NT2/D1 (cell line): ENCODE measurements around the gene ASCC2.

Experiments used
- DNase-seq: peaks from one replicate; pipeline ENCODE4 v3.0.0-alpha.2; 2011; ENCODE audit warnings: low read depth, low spot score
- H3K27me3 ChIP-seq: 2 replicates; pipeline ENCODE4 v1.6.0; 2011; ENCODE audit warnings: mild to moderate bottlenecking; ENCODE audit not compliant: insufficient read length, insufficient read depth
- H3K36me3 ChIP-seq: 2 replicates; pipeline ENCODE4 v1.6.1; 2011; ENCODE audit warnings: mild to moderate bottlenecking, low read length, mixed read lengths; ENCODE audit not compliant: insufficient read depth, insufficient read length
- H3K4me1 ChIP-seq: 2 replicates; pipeline ENCODE4 v1.5.1; 2011; ENCODE audit not compliant: insufficient read depth, insufficient read length
- H3K4me3 ChIP-seq: 2 replicates; pipeline ENCODE4 v1.5.1; 2011; ENCODE audit warnings: low read depth; ENCODE audit not compliant: insufficient read length
- H3K9ac ChIP-seq: 2 replicates; pipeline ENCODE4 v1.6.0; 2011; ENCODE audit warnings: low read depth; ENCODE audit not compliant: insufficient read length
- H3K9me3 ChIP-seq: 2 replicates; pipeline ENCODE4 v1.5.1; 2011; ENCODE audit warnings: mild to moderate bottlenecking, low read length; ENCODE audit not compliant: insufficient read depth
- SUZ12 ChIP-seq: IDR thresholded peaks from 2 replicates; pipeline ENCODE4 v1.6.1; 2011; ENCODE audit not compliant: insufficient read length, insufficient read depth; ENCODE audit errors: extremely low read depth
- YY1 ChIP-seq: IDR thresholded peaks from 2 replicates; pipeline ENCODE4 v1.6.1; 2011; ENCODE audit not compliant: insufficient read length, insufficient read depth
- ZNF274 ChIP-seq: IDR thresholded peaks from 2 replicates; pipeline ENCODE4 v1.6.1; 2011; ENCODE audit warnings: mild to moderate bottlenecking, low read depth, low read length

ASCC2 gene

DNA sequence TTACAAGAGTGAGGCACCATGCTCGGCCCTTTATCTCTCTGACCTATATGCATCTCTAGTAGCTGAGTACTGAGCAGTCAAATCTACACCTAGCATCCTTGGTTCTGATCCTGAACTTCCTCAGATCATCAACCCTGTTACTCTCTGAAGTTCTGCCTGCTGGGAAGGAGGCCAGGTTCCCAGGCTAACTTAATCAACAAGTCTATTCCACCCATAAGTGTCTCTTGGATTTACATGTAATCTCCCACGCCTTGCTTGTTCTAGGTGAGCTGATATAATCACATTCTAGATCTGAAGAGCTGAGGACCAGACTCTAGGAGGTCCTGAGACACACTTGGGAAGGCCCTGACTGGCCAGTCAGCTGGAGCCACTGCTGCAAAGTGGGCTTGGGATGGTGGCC lies 96.1 kb downstream of the ASCC2 start:
- H3K36me3 ChIP-seq: peaks cover 6% of the 10 kb centered on the region
- no peak for TF ChIP-seq SUZ12
- no peak for TF ChIP-seq YY1
- no peak for TF ChIP-seq ZNF274
- no peaks in the 10 kb centered on the region for H3K9me3 ChIP-seq
- no peak overlapping the region for H3K4me3 ChIP-seq
- H3K4me1 ChIP-seq: peaks cover 9% of the 10 kb centered on the region
- H3K9ac ChIP-seq: no peak overlapping the region
- no peak for DNase-seq
- no peaks in the 10 kb centered on the region for H3K27me3 ChIP-seq

DNA sequence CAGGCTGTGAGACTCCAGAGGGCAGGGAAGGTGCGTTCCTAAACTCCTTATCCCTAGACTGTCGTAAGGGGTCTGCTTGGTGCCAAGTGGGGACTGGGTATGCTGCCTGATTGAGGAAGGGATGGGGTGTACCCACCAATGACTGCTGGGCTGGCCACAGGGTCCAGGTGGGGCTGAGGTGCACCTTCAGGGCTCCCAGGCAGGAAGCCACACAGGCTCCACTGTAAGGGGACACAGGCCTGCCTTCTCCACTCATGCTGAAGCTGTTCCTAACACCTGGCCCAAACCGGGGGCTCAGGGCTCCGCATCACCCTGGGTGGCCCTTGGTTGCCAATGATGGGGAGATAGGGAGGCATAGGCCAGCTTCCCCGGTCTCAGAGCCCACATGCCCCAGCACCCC lies 97.9 kb downstream of the ASCC2 start:
- H3K27me3 ChIP-seq: no peaks in the 10 kb centered on the region

DNA sequence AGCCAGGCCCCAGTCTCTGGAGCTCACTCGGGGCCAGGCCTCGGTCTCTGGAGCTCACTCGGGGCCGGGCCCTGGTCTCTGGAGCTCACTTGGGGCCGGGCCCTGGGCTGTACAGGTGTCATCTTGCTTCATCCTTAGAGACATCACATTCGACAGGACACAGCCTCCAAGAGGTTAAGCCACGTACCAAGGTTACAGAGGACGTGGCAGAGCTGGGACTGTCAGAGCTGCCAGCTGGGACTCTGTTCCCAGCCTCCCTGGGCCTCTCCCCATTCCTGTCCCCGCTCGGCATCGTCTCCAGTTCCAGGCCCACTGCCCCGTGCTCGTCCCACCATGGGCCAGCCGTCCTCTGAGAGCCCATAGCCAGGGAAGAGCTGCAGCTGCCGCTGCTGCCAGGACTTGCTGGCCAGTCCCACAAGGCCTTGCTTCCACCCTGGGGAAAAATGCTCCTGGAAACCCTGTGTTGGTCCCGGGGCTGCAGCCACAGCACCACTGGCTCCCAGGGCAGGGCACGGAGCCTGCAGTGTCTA lies 98.7 kb downstream of the ASCC2 start:
- H3K27me3 ChIP-seq: no peaks in the 10 kb centered on the region
- DNase-seq: no peak
- H3K4me1 ChIP-seq: peaks cover 20% of the 10 kb centered on the region
- H3K36me3 ChIP-seq: peaks cover 3% of the 10 kb centered on the region
- H3K9ac ChIP-seq: no peak overlapping the region
- TF ChIP-seq SUZ12 (no peak), ZNF274 (no peak), YY1 (no peak)
- no peak overlapping the region for H3K4me3 ChIP-seq
- H3K9me3 ChIP-seq: no peaks in the 10 kb centered on the region

More for the DNA sequence above, 97.9 kb downstream of the ASCC2 start:
- no peaks in the 10 kb centered on the region for H3K9me3 ChIP-seq
- no peak for DNase-seq
- H3K4me1 ChIP-seq: peaks cover 13% of the 10 kb centered on the region
- no peak overlapping the region for H3K4me3 ChIP-seq
- no peak overlapping the region for H3K9ac ChIP-seq
- TF ChIP-seq YY1: no peak
- no peak for TF ChIP-seq SUZ12
- TF ChIP-seq ZNF274: no peak
- H3K36me3 ChIP-seq: peaks cover 3% of the 10 kb centered on the region
